Measurements from ENCODE around the gene TPMT.

GRCh38 chr6:18121580-18122127 is 33.2 kb downstream of the TPMT start:
- TF ChIP-seq CTCF (IDR thresholded peaks at IDR 0.05) (no peak), POLR2AphosphoS5 (IDR thresholded peaks at IDR 0.05) (no peak)

All from breast epithelium (tissue), 3 donors.